Measurements from ENCODE around the gene THBS3.
"Not testable (repeated sequence)": the region's sequence is repeated elsewhere in the genome, so short reads cannot be mapped to it uniquely, and the experiment has no call there.

THBS3 gene

DNA sequence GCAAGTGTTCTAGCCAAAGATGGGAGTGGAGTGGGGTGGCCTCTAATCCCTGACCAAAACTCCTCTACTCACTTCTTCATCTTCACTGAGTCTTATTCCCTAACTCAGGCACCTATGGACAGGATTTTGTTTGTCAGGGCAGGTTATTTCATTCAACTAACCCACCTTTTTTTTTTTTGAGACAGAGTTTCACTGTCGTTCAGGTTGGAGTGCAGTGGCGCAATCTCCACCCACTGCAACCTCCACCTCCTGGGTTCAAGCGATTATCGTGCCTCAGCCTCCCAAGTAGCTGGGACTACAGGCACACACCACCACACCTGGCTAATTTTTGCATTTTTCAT is 39.6 kb downstream of the THBS3 start:
- H3K4me3 ChIP-seq (ENCODE audit: low read length in 2 of 2); H3K9ac ChIP-seq (ENCODE audit: low read depth in 1 of 2, low read length in 2 of 2); H3K27me3 ChIP-seq (ENCODE audit: control insufficient read depth in 2 of 2, insufficient read depth in 2 of 2, low read length in 2 of 2); H3K9me3 ChIP-seq (ENCODE audit: control insufficient read depth in 2 of 2, low read length in 2 of 2); H3K27ac ChIP-seq (ENCODE audit: low read depth in 2 of 2, low read length in 2 of 2): not testable (repeated sequence)
- Histone ChIP-seq H3K36me3 (ENCODE audit: control insufficient read depth in 2 of 2, insufficient read depth in 2 of 2, low read length in 2 of 2) (peaks cover 13 to 16% of the 10 kb centered on the region in 2 donors), H3K4me1 (ENCODE audit: control insufficient read depth in 2 of 2, insufficient read depth in 2 of 2, low read length in 2 of 2) (peaks cover 14 to 18% of the 10 kb centered on the region in 2 donors)

DNA sequence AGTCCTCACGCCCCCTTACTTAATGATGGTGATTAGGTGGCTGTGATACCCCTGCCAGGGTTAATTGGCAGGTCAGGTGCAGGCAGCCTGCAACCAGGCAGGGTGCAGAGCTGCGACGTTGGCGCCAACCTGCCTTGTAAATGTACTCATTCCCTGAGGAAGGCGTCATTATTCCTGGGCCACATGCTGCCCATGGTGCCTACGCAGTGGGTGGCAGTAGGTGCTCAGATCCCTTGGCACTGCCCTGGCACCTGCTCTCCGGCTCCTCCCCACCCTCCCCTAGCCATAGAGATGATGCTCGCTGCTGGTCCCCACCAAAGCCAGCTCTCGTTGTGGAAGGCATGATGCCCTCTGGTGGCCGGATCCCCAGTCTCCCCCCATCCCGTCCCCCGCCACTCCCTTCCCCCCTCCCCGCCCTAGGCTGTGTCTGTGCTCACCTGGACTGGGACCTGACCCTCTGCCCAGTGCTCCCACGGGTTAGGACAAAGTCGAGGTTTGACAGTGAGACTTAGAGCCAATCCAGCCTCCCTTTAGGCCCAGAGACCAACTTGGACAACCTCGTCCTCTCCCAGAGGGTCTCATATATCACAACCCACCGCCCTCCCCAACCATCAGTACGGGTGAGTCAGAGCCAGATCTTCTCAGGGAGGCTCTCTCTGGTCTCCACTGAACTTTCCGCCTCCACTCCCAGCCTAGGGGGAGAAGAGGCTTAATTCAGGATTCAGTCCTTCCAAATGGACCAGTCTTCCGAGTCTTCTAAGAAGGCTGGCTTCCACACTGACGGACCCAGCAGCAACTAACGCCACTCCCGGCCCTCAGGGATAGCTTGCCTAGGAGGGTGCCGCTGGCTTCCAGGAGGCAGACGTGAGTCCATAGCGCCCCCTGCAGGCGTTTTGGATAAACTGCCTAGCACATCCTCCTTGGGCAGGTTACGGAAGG is 40.3 kb downstream of the THBS3 start:
- Histone ChIP-seq H3K27me3 (ENCODE audit: control insufficient read depth in 2 of 2, insufficient read depth in 2 of 2, low read length in 2 of 2) (no peaks in the 10 kb centered on the region), H3K27ac (ENCODE audit: low read depth in 2 of 2, low read length in 2 of 2) (peak overlapping the region in 1 of 2 donors; percentile 11), H3K9me3 (ENCODE audit: control insufficient read depth in 2 of 2, low read length in 2 of 2) (no peaks in the 10 kb centered on the region), H3K9ac (ENCODE audit: low read depth in 1 of 2, low read length in 2 of 2) (peak overlapping the region in 1 of 2 donors; percentile 21), H3K36me3 (ENCODE audit: control insufficient read depth in 2 of 2, insufficient read depth in 2 of 2, low read length in 2 of 2) (peaks cover 13 to 16% of the 10 kb centered on the region in 2 donors), H3K4me1 (ENCODE audit: control insufficient read depth in 2 of 2, insufficient read depth in 2 of 2, low read length in 2 of 2) (peaks cover 10 to 16% of the 10 kb centered on the region in 2 donors), H3K4me3 (ENCODE audit: low read length in 2 of 2) (no peak overlapping the region)

DNA sequence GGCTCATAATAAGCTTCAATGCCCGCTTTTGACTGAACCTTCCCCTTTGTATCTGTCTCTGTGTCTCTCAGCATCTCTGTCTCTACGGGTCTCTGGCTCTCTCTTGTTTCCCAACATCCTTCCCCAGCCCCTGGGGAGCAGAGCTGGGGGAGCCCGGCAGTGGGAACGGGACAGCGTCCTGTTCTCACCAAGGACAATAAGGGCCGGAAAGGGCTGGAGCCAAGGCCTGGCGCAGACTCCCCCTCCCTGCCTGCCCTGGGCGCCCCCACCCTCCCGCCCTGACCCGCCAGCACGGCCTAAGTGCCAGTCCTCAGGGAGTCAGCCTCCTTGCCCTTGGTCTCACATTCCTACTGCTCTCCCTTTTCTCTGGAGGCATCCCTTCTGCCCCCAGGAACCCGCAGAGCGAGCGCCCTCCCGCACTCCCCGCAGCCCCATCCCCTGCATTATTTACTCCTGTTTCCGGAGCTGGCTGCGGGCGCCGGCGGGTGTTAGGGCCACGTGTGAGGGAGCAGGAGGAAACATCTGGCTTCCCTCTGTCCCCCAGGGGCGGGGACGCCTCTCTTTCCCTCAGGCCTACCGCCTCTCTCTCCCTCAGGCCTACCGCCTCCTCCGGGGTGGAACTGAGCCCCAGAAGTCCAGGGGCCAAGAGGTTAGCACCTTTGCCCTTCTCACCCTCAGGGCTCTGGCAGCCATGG is 41.1 kb downstream of the THBS3 start:
- Histone ChIP-seq H3K27ac (ENCODE audit: low read depth in 2 of 2, low read length in 2 of 2) (no peak overlapping the region), H3K27me3 (ENCODE audit: control insufficient read depth in 2 of 2, insufficient read depth in 2 of 2, low read length in 2 of 2) (no peaks in the 10 kb centered on the region), H3K9me3 (ENCODE audit: control insufficient read depth in 2 of 2, low read length in 2 of 2) (no peaks in the 10 kb centered on the region), H3K36me3 (ENCODE audit: control insufficient read depth in 2 of 2, insufficient read depth in 2 of 2, low read length in 2 of 2) (peaks cover 13 to 16% of the 10 kb centered on the region in 2 donors), H3K4me3 (ENCODE audit: low read length in 2 of 2) (no peak overlapping the region), H3K9ac (ENCODE audit: low read depth in 1 of 2, low read length in 2 of 2) (no peak overlapping the region), H3K4me1 (ENCODE audit: control insufficient read depth in 2 of 2, insufficient read depth in 2 of 2, low read length in 2 of 2) (peaks cover 6 to 10% of the 10 kb centered on the region in 2 donors)

DNA sequence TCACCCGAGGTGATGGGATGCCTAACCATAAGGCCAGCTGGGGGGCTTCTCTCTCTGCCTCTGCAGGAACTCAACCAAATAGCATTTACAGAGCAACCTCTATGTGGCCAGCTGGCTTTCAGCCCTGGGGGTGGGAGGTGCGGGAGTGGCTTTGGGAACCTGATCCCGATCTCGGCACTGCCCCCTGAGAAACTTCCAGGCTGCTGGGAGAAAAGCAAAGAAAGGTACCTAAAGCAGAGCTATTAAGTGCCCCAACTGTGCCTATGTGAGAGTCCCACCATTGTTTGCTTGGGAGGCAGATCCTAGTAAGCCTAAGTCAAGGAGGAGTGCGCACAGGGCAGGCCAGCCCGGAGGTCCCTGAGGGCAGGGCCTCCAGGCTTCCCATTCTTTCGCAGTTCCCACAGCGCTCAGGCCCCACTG is 41.6 kb downstream of the THBS3 start:
- Histone ChIP-seq H3K27me3 (ENCODE audit: control insufficient read depth in 2 of 2, insufficient read depth in 2 of 2, low read length in 2 of 2) (no peaks in the 10 kb centered on the region), H3K36me3 (ENCODE audit: control insufficient read depth in 2 of 2, insufficient read depth in 2 of 2, low read length in 2 of 2) (peaks cover 13 to 16% of the 10 kb centered on the region in 2 donors), H3K4me1 (ENCODE audit: control insufficient read depth in 2 of 2, insufficient read depth in 2 of 2, low read length in 2 of 2) (peaks cover 6 to 10% of the 10 kb centered on the region in 2 donors), H3K9me3 (ENCODE audit: control insufficient read depth in 2 of 2, low read length in 2 of 2) (no peaks in the 10 kb centered on the region), H3K4me3 (ENCODE audit: low read length in 2 of 2) (no peak overlapping the region), H3K9ac (ENCODE audit: low read depth in 1 of 2, low read length in 2 of 2) (no peak overlapping the region), H3K27ac (ENCODE audit: low read depth in 2 of 2, low read length in 2 of 2) (no peak overlapping the region)

DNA sequence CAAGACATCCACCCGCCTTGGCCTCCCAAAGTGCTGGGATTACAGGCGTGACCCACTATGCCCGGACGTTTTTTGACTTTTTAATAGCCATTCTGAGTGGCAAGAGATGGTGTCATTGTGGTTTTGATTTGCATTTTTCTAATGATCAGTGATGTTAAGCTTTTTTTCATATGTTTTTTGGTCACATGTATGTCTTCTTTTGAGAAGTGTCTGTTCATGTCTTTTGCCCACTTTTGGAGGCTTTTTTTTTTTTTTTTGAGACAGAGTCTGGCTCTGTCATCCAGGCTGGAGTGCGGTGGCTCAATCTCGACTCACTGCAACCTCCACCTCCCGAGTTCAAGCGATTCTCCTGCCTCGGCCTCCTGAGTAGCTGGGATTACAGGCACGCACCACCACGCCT is 43.1 kb downstream of the THBS3 start:
- H3K27me3 ChIP-seq (ENCODE audit: control insufficient read depth in 2 of 2, insufficient read depth in 2 of 2, low read length in 2 of 2); H3K27ac ChIP-seq (ENCODE audit: low read depth in 2 of 2, low read length in 2 of 2); H3K9me3 ChIP-seq (ENCODE audit: control insufficient read depth in 2 of 2, low read length in 2 of 2); H3K4me3 ChIP-seq (ENCODE audit: low read length in 2 of 2); H3K9ac ChIP-seq (ENCODE audit: low read depth in 1 of 2, low read length in 2 of 2): not testable (repeated sequence)
- peaks cover 6 to 10% of the 10 kb centered on the region in 2 donors for H3K4me1 ChIP-seq (ENCODE audit: control insufficient read depth in 2 of 2, insufficient read depth in 2 of 2, low read length in 2 of 2)
- peaks cover 6 to 11% of the 10 kb centered on the region in 2 donors for H3K36me3 ChIP-seq (ENCODE audit: control insufficient read depth in 2 of 2, insufficient read depth in 2 of 2, low read length in 2 of 2)

DNA sequence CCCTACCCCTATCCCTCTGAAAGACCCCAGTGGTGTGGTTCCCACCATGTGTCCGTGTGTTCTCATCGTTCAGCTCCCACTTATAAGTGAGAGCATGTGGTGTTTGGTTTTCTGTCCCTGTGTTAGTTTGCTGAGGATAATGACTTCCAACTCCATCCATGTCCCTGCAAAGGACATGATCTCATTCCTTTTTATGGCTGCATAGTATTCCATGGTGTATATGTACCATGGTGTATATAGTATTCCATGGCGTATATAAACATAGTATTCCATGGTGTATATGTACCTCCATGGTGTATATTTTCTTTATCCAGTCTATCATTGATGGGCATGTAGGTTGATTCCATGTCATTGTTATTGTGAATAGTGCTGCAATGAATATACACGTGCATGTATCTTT is 43.9 kb downstream of the THBS3 start:
- not testable (repeated sequence) for H3K4me3 ChIP-seq (ENCODE audit: low read length in 2 of 2); H3K27me3 ChIP-seq (ENCODE audit: control insufficient read depth in 2 of 2, insufficient read depth in 2 of 2, low read length in 2 of 2); H3K27ac ChIP-seq (ENCODE audit: low read depth in 2 of 2, low read length in 2 of 2); H3K36me3 ChIP-seq (ENCODE audit: control insufficient read depth in 2 of 2, insufficient read depth in 2 of 2, low read length in 2 of 2); H3K9me3 ChIP-seq (ENCODE audit: control insufficient read depth in 2 of 2, low read length in 2 of 2); H3K9ac ChIP-seq (ENCODE audit: low read depth in 1 of 2, low read length in 2 of 2)
- peaks cover 6 to 10% of the 10 kb centered on the region in 2 donors for H3K4me1 ChIP-seq (ENCODE audit: control insufficient read depth in 2 of 2, insufficient read depth in 2 of 2, low read length in 2 of 2)

DNA sequence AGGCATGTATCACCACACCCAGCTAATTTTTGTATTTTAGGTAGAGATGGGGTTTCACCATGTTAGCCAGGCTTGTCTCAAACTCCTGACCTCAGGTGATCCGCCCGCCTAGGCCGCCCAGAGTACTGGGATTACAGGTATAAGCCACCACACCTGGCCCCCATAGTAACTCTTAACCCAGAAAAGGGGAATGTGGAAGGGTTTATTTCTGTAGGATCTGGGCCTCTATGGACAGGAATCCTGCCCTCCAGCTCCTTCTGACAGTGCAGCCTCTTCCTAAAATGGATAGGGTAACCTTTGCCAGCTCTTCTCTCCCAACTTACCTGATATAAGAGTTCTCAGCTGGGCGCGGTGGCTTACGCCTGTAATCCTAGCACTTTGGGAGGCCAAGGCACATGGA is 45.1 kb downstream of the THBS3 start:
- not testable (repeated sequence) for H3K27me3 ChIP-seq (ENCODE audit: control insufficient read depth in 2 of 2, insufficient read depth in 2 of 2, low read length in 2 of 2); H3K9ac ChIP-seq (ENCODE audit: low read depth in 1 of 2, low read length in 2 of 2); H3K27ac ChIP-seq (ENCODE audit: low read depth in 2 of 2, low read length in 2 of 2); H3K4me1 ChIP-seq (ENCODE audit: control insufficient read depth in 2 of 2, insufficient read depth in 2 of 2, low read length in 2 of 2); H3K9me3 ChIP-seq (ENCODE audit: control insufficient read depth in 2 of 2, low read length in 2 of 2); H3K36me3 ChIP-seq (ENCODE audit: control insufficient read depth in 2 of 2, insufficient read depth in 2 of 2, low read length in 2 of 2); H3K4me3 ChIP-seq (ENCODE audit: low read length in 2 of 2)

DNA sequence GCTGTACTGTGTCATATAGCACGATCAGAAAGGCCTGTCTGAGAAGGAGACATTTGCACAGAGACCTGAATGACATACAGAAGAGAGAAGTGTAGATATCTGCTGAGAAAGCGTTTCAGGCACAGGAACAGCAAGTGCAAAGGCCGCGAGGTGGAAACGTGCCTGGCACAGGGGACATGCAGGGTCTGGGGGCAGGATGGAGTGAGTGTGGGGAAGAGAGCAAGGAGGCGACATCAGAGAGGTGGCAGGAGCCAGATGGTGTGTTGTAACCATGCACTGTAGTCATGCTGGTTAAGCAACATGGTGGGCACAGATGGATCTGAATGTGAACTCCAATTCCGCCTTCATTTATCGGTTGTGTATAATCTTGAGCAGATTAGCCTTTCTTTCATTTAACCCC is 47.6 kb downstream of the THBS3 start:
- no peaks in the 10 kb centered on the region for H3K4me1 ChIP-seq (ENCODE audit: control insufficient read depth in 2 of 2, insufficient read depth in 2 of 2, low read length in 2 of 2)
- H3K9me3 ChIP-seq (ENCODE audit: control insufficient read depth in 2 of 2, low read length in 2 of 2) = no peaks in the 10 kb centered on the region
- no peak overlapping the region for H3K9ac ChIP-seq (ENCODE audit: low read depth in 1 of 2, low read length in 2 of 2)
- no peaks in the 10 kb centered on the region for H3K36me3 ChIP-seq (ENCODE audit: control insufficient read depth in 2 of 2, insufficient read depth in 2 of 2, low read length in 2 of 2)
- no peak overlapping the region for H3K4me3 ChIP-seq (ENCODE audit: low read length in 2 of 2)
- no peak overlapping the region for H3K27ac ChIP-seq (ENCODE audit: low read depth in 2 of 2, low read length in 2 of 2)
- H3K27me3 ChIP-seq (ENCODE audit: control insufficient read depth in 2 of 2, insufficient read depth in 2 of 2, low read length in 2 of 2) = no peaks in the 10 kb centered on the region

DNA sequence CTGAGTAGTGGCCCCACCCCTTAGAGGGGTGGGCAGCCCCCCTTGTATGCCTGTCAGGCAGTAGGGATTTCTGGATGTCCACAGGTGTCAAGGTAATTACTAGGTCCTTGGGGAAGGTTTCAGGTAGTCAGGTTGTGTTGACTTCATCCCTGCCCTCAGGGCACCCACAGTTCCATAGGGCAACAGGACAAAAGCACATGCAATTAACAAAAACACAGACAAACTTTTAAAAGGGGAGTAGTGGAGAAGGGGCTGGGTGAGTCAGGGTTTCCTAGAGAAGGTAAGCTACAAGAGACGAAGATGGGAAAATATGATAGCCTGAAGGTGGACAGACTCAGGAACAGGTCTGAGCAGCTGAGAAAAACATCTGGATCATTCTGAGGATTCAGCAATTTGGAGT is 48.7 kb downstream of the THBS3 start:
- no peaks in the 10 kb centered on the region for H3K9me3 ChIP-seq (ENCODE audit: control insufficient read depth in 2 of 2, low read length in 2 of 2)
- H3K4me1 ChIP-seq (ENCODE audit: control insufficient read depth in 2 of 2, insufficient read depth in 2 of 2, low read length in 2 of 2) = no peaks in the 10 kb centered on the region
- H3K27me3 ChIP-seq (ENCODE audit: control insufficient read depth in 2 of 2, insufficient read depth in 2 of 2, low read length in 2 of 2) = no peaks in the 10 kb centered on the region
- no peak overlapping the region for H3K4me3 ChIP-seq (ENCODE audit: low read length in 2 of 2)
- no peaks in the 10 kb centered on the region for H3K36me3 ChIP-seq (ENCODE audit: control insufficient read depth in 2 of 2, insufficient read depth in 2 of 2, low read length in 2 of 2)
- H3K9ac ChIP-seq (ENCODE audit: low read depth in 1 of 2, low read length in 2 of 2) = no peak overlapping the region
- H3K27ac ChIP-seq (ENCODE audit: low read depth in 2 of 2, low read length in 2 of 2) = no peak overlapping the region

DNA sequence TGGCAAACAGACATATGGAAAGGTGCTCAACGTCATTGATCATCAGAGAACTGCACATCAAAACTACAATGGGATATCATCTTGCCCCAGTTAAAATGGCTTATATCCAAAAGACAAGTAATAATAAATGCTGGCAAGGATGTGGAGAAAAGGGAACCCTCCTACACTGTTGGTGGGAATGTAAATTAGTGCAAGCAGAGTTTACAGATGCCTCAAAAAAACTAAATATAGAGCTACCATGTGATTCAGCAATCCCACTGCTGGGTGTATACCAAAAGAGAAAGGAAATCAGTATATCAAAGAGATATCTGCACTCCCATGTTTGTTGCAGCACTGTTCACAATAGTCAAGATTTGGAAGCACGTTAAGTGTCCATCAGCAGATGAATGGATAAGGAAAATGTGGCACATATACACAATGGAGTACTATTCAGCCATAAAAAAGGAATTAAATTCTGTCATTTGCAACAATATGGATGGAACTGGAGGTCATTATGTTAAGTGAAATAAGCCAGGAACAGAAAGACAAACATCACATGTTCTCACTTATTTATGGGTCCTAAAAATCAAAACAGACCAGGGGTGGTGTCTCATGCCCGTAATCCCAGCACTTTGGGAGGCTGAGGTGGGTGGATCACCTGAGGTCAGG is 51.6 kb downstream of the THBS3 start:
- H3K9me3 ChIP-seq (ENCODE audit: control insufficient read depth in 2 of 2, low read length in 2 of 2) = not testable (repeated sequence)

More for the DNA sequence above, 51.6 kb downstream of the THBS3 start:
- H3K4me3 ChIP-seq (ENCODE audit: low read length in 2 of 2); H3K9ac ChIP-seq (ENCODE audit: low read depth in 1 of 2, low read length in 2 of 2); H3K36me3 ChIP-seq (ENCODE audit: control insufficient read depth in 2 of 2, insufficient read depth in 2 of 2, low read length in 2 of 2); H3K27ac ChIP-seq (ENCODE audit: low read depth in 2 of 2, low read length in 2 of 2); H3K27me3 ChIP-seq (ENCODE audit: control insufficient read depth in 2 of 2, insufficient read depth in 2 of 2, low read length in 2 of 2); H3K4me1 ChIP-seq (ENCODE audit: control insufficient read depth in 2 of 2, insufficient read depth in 2 of 2, low read length in 2 of 2): not testable (repeated sequence)

Measured in mucosa of rectum (tissue), 2 donors.